SK-N-SH treated with all-trans-retinoic acid at 6 μM for 48 hours (cell line): ENCODE results near the gene PNMA6F.

ENCODE experiments used
- CSDC2 ChIP-seq: fragments of 250-450 bp; sonication (Bioruptor Pico); IDR thresholded peaks from 2 replicates; pipeline ENCODE4 v1.5.0; 2020; ENCODE audit warnings: mild to moderate bottlenecking, moderate library complexity
- ZNF565 ChIP-seq: fragments of 450-650 bp; formaldehyde crosslinking; conservative IDR thresholded peaks from 2 replicates; pipeline ENCODE4 v1.5.0; 2020; ENCODE audit warnings: low read depth, mild to moderate bottlenecking, moderate library complexity

GRCh38 chrX:153357877-153358276, 36.3 kb upstream of the PNMA6F start:
- no peak for TF ChIP-seq CSDC2 (CRISPR knock-in tag)
- no peak for TF ChIP-seq ZNF565
